NCI-H774 (cell line): Measurements from ENCODE around the gene TMEM174.

Source experiments
- DNase-seq: peaks from one replicate; lab custom pipeline; 2025; lab: John Stamatoyannopoulos, UW

TMEM174 gene

GRCh38 chr5:73172951-73173350, at the start of gene TMEM174:
TSS of gene TMEM174 (plus strand) at chr5:73173193. CDS start at chr5:73173244, 51 bp downstream.
- no peak for DNase-seq

- DNase-seq = no peak
Observed at GRCh38 chr5:73125289-73125688, 47.7 kb upstream of the TMEM174 start.

GRCh38 chr5:73126381-73126780, 46.6 kb upstream of the TMEM174 start:
- DNase-seq = no peak

- no peak for DNase-seq
Observed at GRCh38 chr5:73126957-73127356, 46.0 kb upstream of the TMEM174 start.

- no peak for DNase-seq
Observed at GRCh38 chr5:73129143-73129542, 43.9 kb upstream of the TMEM174 start.

- DNase-seq = no peak
Observed at GRCh38 chr5:73130811-73131210, 42.2 kb upstream of the TMEM174 start.

GRCh38 chr5:73131711-73132425, 41.1 kb upstream of the TMEM174 start:
- DNase-seq = no peak

- DNase-seq = no peak
Observed at GRCh38 chr5:73132759-73133158, 40.2 kb upstream of the TMEM174 start.

GRCh38 chr5:73135021-73135420, 38.0 kb upstream of the TMEM174 start:
- DNase-seq = no peak

- no peak for DNase-seq
Observed at GRCh38 chr5:73135429-73136054, 37.5 kb upstream of the TMEM174 start.

GRCh38 chr5:73136055-73136562, 36.9 kb upstream of the TMEM174 start:
- DNase-seq = no peak

GRCh38 chr5:73137563-73138530, 35.1 kb upstream of the TMEM174 start:
- no peak for DNase-seq

GRCh38 chr5:73139485-73139884, 33.5 kb upstream of the TMEM174 start:
- DNase-seq = no peak

GRCh38 chr5:73140801-73141200, 32.2 kb upstream of the TMEM174 start:
- no peak for DNase-seq

GRCh38 chr5:73142035-73142434, 31.0 kb upstream of the TMEM174 start:
- no peak for DNase-seq

GRCh38 chr5:73143716-73144115, 29.3 kb upstream of the TMEM174 start:
- DNase-seq = no peak

- no peak for DNase-seq
Observed at GRCh38 chr5:73149540-73149939, 23.5 kb upstream of the TMEM174 start.

GRCh38 chr5:73150876-73151275, 22.1 kb upstream of the TMEM174 start:
- DNase-seq = no peak

GRCh38 chr5:73151766-73152410, 21.1 kb upstream of the TMEM174 start:
- DNase-seq = no peak

GRCh38 chr5:73152411-73153388, 20.3 kb upstream of the TMEM174 start:
- no peak for DNase-seq

- no peak for DNase-seq
Observed at GRCh38 chr5:73153513-73153912, 19.5 kb upstream of the TMEM174 start.
